Measurements from ENCODE around the gene DGLUCY. TPM values are rescaled to one million over a fixed set of nuclear protein-coding genes. Genes with fewer than 3 reads are reported as not detected.

Gene DGLUCY
- total and polyA plus RNA-seq, 2 of the 8 experiments (the other 6 are each of a cell fraction or from before 2014, with no cell fraction given) = 24.9 to 31.8 TPM

- no peak overlapping the region for H3K4me2 ChIP-seq (ENCODE audit: insufficient read depth in 1 of 2, low read depth in 2 of 2, low read length in 2 of 2)
- H3K36me3 ChIP-seq (ENCODE audit: control insufficient read depth in 2 of 4, insufficient read depth in 4 of 4, low read length in 3 of 4) = no peaks in the 10 kb centered on the region
- H3K9me3 ChIP-seq (ENCODE audit: insufficient read depth in 2 of 2, low read depth in 1 of 2, low read length in 1 of 2) = peaks cover 0 to 5% of the 10 kb centered on the region in 2 experiments; a peak in 1 of 4 replicates
- H3K23me2 ChIP-seq (ENCODE audit: low read depth, low read length) = no peaks in the 10 kb centered on the region; the same call in 1 of the 2 replicates
- no peak overlapping the region for H4K91ac ChIP-seq (replicated peaks; ENCODE audit: insufficient read length, low read length)
- H2BK12ac ChIP-seq (ENCODE audit: low read depth, low read length) = no peak overlapping the region
- H3K18ac ChIP-seq (ENCODE audit: extremely low read depth, low read length) = no peak overlapping the region
- no peak overlapping the region for H2AFZ ChIP-seq (ENCODE audit: low read length)
- H3K9ac ChIP-seq (replicated peaks in 1 of 4; ENCODE audit: extremely low read depth in 1 of 4, low read depth in 3 of 4, low read length in 3 of 4) = no peak overlapping the region
- ChIA-PET CTCF (ENCODE audit: partially characterized antibody) (interaction anchor here (1.1 kb wide), 1 partner anchor 16 kb away, joined by 4 read pairs; no protein-coding TSS in a partner anchor), POLR2A (ENCODE audit: partially characterized antibody) (interaction anchor here (1.0 to 1.2 kb wide), 2 partner anchors 9 to 44 kb away, joined by 3 read pairs; no protein-coding TSS in a partner anchor)
- no peaks in the 10 kb centered on the region; a peak in 1 of 7 replicates for H3K4me1 ChIP-seq (replicated peaks in 1 of 4; ENCODE audit: control insufficient read depth in 3 of 4, insufficient read depth in 4 of 4, low read length in 3 of 4)
- H2AK5ac ChIP-seq (ENCODE audit: low read depth, low read length) = no peak overlapping the region
- no peak overlapping the region for H3K56ac ChIP-seq (replicated peaks; ENCODE audit: insufficient read length, low read depth, low read length)
- H3K23ac ChIP-seq (ENCODE audit: insufficient read length) = no peak overlapping the region
- FAIRE-seq (no peak), DNase-seq (ENCODE audit: low read depth in 1 of 2, low spot score in 2 of 2) (no peak)
- no peak overlapping the region for H3K27ac ChIP-seq (ENCODE audit: low read depth, low read length)
- no peak overlapping the region for H2BK5ac ChIP-seq (ENCODE audit: low read depth, low read length)
- H3K4ac ChIP-seq (replicated peaks; ENCODE audit: insufficient read length, low read depth, low read length) = no peak overlapping the region
- no peaks in the 10 kb centered on the region for H3K79me2 ChIP-seq (ENCODE audit: control insufficient read depth in 1 of 2, insufficient read depth in 2 of 2, low read length in 2 of 2)
- no peak overlapping the region for H3K4me3 ChIP-seq (ENCODE audit: extremely low read depth in 1 of 4, insufficient read depth in 2 of 4, low read depth in 3 of 4, low read length in 4 of 4)
- H2BK20ac ChIP-seq (ENCODE audit: low read length) = no peak overlapping the region
- H2BK15ac ChIP-seq (ENCODE audit: low read length) = no peak overlapping the region
- no peak overlapping the region for H3K14ac ChIP-seq (ENCODE audit: insufficient read length)
- H4K20me1 ChIP-seq (replicated peaks in 1 of 2; ENCODE audit: control insufficient read depth in 1 of 2, insufficient read depth in 2 of 2, low read length in 2 of 2) = no peaks in the 10 kb centered on the region
- H4K8ac ChIP-seq (ENCODE audit: extremely low read depth, insufficient read depth, low read length) = no peak overlapping the region
- H3K27me3 ChIP-seq (replicated peaks in 1 of 4; ENCODE audit: control insufficient read depth in 3 of 4, extremely low read depth in 1 of 4, insufficient read depth in 3 of 4, low read length in 3 of 4) = peaks cover 0 to 2% (median 0%) of the 10 kb centered on the region in 4 experiments; a peak in 1 of 7 replicates
- H3K79me1 ChIP-seq (ENCODE audit: low read depth, low read length) = no peaks in the 10 kb centered on the region
- WGBS, 2 experiments (ENCODE audit: extremely low coverage in 1 of 2, insufficient coverage in 1 of 2, insufficient read length in 1 of 2, insufficient replicate concordance in 2 of 2, low coverage in 1 of 2, low lambda C conversion rate in 2 of 2, missing lambda C conversion rate in 1 of 2) = 87% methylated on average over 7 of the region's 7 CpGs; no CpG with 5 or more reads in 1 of the 2 experiments
- H2BK120ac ChIP-seq (replicated peaks; ENCODE audit: low read depth, low read length) = no peak overlapping the region
- no peak overlapping the region for H4K5ac ChIP-seq (ENCODE audit: insufficient read length, low read depth, low read length)
- no peak for TF ChIP-seq TCF12 (IDR thresholded peaks at IDR 0.05; ENCODE audit: low read depth, low read length)
- TF ChIP-seq USF2 (IDR thresholded peaks at IDR 0.05; ENCODE audit: low read length) = no peak
- no peak for TF ChIP-seq TAF7 (optimal IDR thresholded peaks at IDR 0.05; ENCODE audit: borderline replicate concordance, low read depth, low read length)
- TF ChIP-seq KDM1A (IDR thresholded peaks at IDR 0.05; ENCODE audit: borderline replicate concordance, low read length) = no peak
- no peak for TF ChIP-seq YY1 (IDR thresholded peaks at IDR 0.05; ENCODE audit: low read depth, low read length)
- no peak for TF ChIP-seq CHD2 (IDR thresholded peaks at IDR 0.05; ENCODE audit: low read length)
- TF ChIP-seq JUND (IDR thresholded peaks at IDR 0.05; ENCODE audit: low read length) = no peak
These were observed 123.3 kb downstream of the DGLUCY start for GRCh38 chr14:91237219-91237618.
